ENCODE measurements around the gene AKAP10.
"Not testable (repeated sequence)": the region's sequence is repeated elsewhere in the genome, so short reads cannot be mapped to it uniquely, and the experiment has no call there.

Gene AKAP10, protein sequence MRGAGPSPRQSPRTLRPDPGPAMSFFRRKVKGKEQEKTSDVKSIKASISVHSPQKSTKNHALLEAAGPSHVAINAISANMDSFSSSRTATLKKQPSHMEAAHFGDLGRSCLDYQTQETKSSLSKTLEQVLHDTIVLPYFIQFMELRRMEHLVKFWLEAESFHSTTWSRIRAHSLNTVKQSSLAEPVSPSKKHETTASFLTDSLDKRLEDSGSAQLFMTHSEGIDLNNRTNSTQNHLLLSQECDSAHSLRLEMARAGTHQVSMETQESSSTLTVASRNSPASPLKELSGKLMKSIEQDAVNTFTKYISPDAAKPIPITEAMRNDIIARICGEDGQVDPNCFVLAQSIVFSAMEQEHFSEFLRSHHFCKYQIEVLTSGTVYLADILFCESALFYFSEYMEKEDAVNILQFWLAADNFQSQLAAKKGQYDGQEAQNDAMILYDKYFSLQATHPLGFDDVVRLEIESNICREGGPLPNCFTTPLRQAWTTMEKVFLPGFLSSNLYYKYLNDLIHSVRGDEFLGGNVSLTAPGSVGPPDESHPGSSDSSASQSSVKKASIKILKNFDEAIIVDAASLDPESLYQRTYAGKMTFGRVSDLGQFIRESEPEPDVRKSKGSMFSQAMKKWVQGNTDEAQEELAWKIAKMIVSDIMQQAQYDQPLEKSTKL

DNA sequence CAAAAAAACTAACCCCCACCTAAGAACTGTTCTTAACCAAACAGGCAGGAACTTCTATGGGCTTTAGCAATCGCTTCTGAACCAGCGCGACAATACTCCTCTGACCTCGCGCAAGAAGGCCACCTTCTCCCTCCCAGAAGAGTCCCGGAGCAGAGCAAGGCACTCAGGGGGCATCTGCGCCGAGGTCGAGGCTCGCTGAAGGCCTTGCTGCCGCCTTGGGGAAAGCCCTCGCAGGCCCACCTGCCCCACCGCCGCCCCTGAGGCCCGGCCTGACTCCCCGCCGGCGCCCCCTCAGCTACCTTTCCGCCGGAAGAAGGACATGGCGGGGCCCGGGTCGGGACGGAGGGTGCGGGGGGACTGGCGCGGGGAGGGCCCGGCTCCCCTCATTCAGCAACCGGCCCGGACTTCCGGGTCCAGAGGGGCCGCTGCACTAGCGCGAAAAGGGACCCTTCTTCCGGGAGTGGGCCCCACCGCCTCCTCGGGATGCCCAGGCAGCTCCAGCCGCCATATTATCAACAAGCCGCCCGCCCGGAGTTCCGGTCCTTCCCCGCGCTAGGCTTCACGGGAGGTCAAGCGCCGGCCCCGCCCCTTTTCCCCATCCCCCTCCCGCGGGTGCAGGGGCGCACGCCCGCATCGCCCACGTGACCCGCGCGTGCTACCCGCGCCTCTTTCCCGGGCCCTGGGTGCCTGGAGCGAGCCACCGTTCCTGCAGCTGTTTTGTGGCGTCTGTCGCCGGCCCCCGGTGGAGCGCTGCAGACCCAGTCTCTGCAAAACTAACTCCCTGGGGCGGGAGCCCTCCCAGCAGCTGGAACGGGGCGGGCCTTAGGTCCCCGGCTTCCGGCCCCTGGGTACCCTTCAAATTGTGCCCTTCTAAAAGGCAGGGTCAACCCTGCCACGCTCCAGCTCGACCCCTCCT, at the start of gene AKAP10:
TSS of gene AKAP10 (minus strand) at position 536 of the 916 bp plus-strand sequence. CDS start at position 387, 149 bp downstream.
- peak; percentile 80 for DNase-seq (ENCODE audit: low read depth)

DNA sequence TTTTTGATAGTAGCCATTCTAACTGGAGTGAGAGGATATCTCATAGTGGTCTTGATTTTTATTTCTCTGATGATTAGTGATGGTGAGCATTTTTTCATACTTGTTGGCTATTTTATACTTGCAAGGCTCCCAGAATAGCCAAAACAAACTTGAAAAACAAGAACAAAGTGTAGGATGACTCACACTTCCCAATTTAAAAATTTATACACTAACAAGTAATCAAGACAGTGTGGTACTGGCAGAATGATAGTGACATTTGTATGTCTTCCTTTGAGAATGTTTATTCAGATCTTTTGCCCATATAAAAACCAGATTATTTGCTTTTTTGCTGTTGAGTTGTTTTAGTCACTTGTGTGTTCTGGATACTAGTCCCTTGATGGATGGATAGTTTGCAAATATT, 49.3 kb upstream of the AKAP10 start:
- DNase-seq (ENCODE audit: low read depth), result peak; percentile 53

DNA sequence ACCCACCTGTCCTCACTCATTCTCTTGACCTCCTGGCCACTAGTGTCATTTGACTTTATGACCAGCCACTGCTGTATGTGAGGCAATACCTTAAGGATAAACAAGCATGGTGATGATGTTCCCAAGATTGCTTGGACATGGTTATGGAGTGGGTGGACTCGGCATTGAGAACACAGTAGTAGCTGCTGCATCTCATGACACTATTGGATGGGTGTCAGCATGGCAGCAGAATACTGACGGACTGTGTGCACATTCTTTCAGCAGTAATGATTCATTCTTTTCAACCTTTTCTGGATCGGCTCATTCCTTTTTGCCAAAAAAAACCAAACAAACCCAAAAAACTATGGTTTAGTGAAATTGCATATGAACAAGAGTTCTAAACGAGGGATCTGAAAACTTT, 45.1 kb upstream of the AKAP10 start:
- DNase-seq (ENCODE audit: low read depth), result peak; percentile 62

DNA sequence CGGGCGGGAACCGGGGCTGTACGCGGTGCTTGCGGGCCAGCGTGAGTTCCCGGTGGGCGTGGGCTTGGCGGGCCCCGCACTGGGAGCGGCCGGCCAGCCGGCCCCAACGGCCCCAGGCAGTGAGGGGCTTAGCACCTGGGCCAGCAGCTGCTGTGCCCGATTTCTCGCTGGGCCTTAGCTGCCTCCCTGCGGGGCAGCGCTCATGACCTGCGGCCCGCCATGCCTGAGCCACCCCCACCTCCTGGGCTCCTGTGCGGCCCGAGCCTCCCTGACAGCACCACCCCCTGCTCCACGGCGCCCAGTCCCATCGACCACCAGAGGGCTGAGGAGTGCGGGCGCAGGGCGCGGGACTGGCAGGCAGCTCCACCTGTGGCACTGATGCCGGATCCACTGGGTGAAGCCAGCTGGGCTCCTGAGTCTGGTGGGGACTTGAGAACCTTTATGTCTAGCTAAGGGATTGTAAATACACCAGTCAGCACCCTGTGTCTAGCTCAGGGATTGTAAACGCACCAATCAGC, 38.9 kb upstream of the AKAP10 start:
- not testable (repeated sequence) for DNase-seq (ENCODE audit: low read depth)

DNA sequence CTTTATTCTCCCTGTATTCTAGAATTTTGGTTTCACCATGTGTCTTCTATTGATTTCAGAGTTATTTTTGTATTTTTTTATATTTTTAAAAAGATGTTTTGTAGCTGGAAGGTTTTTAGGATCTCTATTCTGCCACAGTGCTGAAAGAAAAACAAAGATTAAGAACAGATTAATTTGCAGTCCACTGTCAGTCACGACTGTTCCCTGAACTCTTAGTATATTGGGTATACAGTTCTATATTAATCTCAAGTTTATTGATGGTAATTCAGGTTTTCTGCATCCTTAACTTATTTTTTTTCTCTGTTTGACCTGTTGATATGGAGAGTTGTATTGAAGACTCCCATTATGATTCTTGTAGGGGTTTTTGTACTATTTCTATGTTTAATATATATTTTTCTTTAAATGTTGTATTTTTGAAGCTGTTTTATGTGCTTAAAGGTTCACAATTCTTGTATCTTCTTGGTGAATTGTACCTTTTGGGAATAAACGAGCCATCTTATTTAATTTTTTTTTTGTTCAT, 34.4 kb upstream of the AKAP10 start:
- no peak for DNase-seq (ENCODE audit: low read depth)

DNA sequence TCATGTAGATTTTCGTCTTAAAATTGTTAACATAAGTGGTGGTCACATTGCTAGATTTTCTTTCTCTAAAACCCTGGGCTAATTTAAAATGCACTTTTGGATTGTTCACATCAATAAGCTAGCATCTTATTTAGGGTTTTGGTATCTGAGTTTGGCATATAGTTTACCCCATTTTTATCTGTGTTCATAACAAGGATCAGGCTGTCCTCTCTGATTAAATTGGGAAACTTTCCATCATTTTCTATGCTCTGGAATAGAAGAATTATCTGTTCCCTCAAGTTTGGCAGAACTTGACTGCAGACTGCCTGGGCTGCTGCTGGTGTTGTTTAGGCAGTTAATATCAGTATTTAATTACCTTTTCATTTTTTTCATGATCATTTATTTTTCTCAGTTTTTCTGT, 33.3 kb upstream of the AKAP10 start:
- DNase-seq (ENCODE audit: low read depth), result no peak

DNA sequence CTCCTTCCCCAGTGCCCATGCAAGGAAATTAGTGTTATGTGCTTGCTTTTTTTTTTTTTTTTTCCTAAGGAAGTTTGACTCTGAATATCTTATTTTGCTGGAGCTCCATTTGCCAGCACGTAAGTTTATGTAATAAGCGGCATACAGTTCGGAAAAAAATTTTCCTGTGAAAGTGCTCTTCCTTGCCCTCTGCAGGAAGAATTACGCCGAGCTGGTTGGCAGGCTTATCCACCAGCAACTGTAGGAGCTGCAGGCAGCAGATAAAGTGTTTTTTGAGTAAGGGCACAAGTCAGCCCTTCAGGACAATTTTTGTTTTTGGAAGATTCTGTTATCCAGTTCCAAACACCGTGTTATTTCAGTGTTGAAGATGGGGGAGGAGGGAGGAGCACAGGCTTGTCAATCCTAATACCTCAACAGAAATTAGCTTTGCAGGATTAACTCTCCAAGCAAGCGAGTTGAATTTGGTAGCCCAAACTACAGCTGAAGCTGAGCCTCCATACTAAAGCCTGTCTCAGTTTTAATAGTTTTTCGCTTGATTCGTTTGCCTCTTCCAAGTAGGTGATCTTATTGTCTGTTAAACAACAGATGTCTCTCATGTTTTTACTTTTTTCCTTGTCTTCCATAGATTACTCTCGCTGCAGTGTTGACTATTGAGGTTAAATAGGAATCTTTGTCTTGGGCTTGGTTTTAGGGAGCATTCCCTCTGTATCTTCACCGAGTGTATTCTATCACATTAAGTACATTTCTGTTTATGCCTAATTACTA, 32.7 kb upstream of the AKAP10 start:
- peak; percentile 70 for DNase-seq (ENCODE audit: low read depth)

DNA sequence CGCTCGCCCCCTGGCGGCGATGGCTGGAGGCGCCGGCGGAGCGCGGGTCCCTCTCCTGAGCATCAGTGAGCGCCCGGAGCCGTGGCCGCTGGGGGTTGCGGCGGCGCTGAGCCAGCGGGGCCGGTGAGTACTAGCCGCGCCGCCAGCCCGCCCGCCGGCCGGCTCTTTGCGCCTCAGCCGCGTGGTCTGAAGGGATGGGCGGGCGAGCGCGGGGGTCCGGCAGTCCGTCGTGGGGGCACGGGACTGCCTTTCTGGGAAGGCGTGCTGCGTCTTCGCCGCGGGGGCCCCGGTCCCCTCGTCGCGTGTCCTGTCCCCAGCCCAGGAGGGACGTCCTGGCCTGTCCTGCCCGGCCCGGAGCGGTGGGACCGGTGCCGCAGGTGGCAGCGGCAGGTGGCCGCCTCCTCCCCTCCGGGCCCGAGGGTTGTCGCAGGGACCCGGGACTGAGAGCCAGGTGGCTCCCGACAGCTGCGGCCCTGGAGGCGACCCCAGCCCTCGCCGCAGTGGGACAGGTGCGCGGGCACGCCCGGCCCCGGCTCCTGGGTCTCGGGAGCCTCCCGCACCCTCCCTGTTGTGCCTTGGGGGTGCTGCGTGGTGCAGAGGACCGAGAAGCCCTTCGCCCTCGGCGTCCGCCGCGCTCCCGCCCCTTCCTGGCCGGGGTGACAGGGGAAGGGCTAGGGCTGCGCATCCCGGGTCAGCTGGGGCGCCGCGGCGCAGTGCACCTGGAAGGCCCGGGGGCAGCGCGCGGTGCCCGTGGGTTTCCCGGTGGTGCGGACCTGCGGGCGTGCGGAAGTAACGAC, 31.9 kb upstream of the AKAP10 start, which contains the start of gene SPECC1:
TSS of gene SPECC1 (plus strand) at position 58 of the 797 bp plus-strand sequence. CDS start 87,293 bp downstream, outside the sequence.
- DNase-seq (ENCODE audit: low read depth), result no peak

DNA sequence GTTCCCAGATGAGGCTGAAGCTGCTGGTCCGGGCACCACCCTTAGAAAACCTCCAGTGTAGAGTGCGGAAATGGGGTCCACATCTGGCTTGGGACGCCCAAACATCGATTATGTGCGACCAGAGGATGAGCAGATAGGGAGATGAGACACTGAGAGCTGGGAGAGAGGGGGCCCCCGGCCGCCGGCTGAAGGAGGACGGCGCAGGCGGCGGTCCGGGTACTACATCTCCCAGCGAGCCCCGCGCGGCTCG, 31.3 kb upstream of the AKAP10 start:
- peak; percentile 33 for DNase-seq (ENCODE audit: low read depth)

DNA sequence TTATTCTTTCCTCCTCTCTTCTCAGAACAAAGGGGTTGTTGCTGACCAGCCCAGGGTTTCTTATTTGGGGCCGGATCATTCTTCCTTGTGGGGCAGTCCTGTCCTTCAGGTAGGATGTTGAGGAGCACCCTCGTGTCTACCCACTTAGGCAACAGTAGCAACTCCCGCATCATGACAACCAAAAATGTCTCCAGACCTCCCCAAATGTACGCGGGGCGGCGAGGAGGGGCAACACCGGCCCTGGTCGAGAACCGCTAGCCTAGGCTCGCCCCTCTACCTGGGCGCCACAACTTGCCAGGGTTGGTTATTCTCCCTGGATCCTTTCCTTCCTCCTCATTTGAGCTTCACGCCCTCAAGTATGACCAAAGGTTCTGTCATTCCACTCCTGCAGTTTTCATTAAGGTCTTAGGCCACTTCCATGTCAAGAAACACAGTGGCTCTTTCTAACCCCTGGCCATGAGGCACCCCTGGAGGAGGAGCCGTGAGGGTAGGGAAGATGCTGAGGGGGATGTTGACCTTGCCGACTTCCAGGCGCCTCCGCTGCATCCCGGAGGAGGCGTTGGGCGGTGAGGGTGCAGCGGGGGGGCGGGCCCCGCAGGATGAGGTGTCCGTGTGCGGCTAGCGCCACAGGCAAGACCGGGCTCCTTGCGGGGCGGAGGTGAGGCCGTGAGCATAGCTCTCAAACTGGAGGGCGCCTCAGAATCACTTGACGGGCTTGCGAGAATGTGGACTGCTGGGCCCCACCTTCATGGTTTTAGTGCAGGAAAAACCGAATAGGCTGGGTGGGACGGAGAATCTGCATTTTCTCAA, 30.8 kb upstream of the AKAP10 start:
- DNase-seq (ENCODE audit: low read depth), result no peak

DNA sequence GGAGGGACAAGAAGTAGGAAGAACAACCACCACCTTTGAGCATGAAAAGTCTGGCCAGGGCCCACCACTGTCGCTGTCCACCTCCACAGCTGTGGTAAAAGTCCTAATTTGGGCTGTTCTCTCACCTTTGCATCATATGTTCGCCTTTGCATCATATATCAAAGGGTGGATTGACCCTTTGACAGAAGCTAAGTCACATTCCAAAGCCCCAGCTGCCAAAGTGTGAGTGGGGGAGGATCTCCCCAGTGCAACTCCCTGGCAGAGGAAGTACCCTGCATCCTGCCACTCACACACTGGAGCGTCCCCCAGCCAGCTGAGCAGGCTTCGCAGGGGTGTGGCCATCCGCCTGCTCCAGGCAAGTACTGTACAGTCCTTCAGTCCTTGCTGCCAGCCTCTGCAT, 18.9 kb upstream of the AKAP10 start:
- no peak for DNase-seq (ENCODE audit: low read depth)

DNA sequence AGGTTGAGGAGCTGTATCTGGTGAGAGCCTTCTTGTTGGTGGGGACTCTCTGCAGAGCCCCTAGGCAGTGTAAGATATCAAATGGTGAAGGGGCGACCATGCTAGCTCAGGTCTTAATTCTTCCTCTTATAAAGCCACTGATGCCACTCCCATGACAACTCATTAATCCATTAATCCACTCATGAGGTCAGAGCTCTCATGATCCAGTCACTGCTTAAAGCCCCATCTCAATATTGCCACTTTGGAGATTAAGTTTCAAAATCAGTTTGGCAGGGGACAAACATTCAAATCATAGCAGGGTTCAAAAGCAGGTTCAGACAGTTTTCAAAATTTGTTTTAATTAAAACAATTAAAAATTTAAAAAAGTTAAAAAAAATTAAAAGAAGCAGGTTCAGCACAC, 18.5 kb upstream of the AKAP10 start:
- no peak for DNase-seq (ENCODE audit: low read depth)

DNA sequence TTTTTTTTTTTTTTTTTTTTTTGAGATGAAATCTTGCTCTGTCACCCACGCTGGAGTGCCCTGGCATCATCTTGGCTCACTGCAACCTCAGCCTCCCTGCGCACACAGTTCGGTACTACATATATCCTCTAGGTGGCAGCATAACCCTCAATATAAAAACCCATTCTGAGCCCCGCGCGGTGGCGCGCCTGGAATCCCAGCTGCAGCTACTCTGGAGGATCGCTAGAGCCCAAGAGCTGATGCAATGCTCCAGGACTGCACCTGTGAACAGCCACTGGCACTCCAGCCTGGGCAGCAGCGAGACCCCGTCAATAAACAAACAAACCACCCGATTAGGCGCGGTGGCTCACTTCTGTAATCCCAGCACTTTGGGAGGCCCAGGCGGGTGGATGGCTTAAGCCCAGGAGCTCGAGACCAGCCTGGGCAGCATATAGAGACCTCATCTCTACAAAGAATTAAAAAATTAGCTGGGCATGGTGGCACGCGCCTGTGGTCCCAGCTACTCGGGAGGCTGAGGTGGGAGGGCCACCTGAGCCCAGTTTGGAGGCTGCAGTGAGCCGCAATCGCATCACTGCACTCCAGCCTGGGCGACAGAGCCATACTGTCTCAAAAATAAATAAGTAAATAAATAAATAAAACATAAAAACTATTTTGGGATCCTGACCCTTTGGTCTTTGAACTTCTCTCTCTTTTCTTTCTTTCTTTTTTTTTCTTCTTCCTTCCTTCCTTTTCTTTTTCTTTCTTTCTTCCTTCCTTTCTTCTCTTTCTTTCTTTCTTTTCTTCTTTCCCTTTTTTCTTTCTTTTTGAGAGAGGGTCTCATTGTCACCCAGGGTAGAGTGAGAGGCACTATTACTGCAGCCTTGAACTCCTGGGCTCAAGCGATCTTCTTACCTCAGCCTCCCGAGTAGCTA, 15.4 kb upstream of the AKAP10 start:
- peak; percentile 78 for DNase-seq (ENCODE audit: low read depth)

DNA sequence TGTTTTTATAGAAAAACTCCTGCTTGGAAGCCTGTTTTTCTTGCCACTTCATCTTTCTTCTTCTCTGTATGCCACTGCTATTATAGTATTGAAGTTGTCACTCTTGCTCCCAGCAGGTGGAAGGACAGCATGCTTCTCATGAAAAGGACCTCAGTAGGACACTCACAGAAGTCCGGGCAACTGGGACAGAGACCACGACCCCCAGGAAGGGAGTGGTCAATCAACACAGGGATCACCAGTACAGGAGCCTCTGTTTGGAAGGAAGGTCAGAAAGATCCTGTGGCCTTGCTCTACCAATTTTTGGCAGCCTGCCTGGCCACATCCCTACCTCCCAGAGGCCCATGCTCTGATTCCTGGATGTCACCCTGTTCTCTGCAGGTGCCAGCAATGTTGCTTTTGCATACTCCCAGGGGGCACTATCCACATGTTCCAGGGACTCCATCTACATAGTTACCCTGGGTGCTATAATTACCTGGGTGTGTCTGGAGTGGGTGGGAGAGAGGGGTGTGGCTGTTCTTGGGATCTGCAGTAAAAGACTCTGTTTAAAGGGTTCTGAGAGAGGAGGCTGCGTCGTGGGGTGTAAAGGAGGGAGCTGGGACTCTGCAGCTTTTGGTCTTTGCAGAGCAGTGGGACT, 13.7 kb upstream of the AKAP10 start:
- DNase-seq (ENCODE audit: low read depth), result no peak

DNA sequence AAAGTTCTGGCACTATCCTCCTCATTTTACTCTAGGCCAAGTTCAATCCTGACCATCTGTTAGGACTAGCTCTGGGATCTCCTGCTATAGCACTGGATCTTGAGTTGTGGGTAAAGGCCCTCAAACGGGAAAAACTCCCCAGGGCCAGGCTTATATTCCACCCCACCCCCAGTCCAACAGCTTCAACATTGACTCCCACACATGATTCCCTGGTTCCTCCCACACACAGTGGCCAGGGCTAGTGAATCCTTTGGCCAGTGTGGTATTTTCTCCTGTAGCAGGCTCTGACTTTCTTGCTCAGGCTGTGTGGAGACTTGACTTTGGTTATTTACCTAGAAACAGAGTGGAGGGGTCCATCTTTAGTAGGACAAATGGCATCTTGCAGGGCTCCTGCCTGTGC, 10.3 kb upstream of the AKAP10 start:
- no peak for DNase-seq (ENCODE audit: low read depth)

DNA sequence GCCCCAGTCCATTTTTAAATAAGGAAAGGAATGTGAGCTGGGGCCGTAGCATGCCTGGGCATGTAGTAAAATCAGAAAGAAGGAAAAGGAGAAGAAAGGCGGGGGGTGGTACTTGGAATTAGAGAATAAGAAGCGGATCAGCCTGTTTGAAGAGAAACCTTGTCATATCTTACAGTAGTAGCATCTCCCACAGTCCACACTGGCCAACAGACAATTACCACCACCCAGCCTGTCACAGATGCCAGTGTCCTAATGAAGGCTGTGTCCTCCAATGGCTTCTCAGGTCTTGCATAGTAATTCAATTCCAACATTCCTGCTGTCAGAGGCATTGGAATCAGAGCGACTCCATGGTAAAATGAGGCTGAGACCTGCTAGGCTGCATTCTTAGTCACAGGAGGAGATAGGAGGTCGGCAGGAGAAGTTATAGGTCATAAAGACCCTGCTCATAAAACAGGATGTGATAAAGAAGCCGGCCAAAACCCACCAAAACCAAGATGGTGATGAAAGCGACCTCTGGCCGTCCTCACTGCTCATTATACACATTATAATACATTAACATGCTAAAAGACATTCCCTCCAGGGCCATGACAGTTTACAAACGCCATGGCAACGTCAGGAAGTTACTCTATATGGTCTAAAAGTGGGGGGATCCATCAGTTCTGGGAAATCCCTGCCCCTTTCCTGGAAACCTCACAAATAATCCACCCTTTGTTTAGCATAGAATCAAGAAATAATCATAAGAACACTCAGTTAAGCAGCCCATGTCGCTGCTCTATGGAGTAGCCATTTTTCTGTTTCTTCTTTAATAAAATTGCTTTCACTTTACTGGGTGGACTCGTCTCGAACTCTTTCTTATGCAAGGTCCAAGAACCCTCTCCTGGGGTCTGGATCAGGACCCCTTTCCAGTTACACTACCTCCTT, 9.6 kb upstream of the AKAP10 start:
- DNase-seq (ENCODE audit: low read depth), result no peak
